GM19025 (cell line): Measurements from ENCODE around the gene SH3BP5.

Source experiments
- ATAC-seq: cut with Tn5 transposase; IDR thresholded peaks from one replicate; pipeline ENCODE4 v1.9.1; 2021; ENCODE audit warnings: mild to moderate bottlenecking, low read depth, moderate library complexity; ENCODE audit not compliant: unreplicated experiment

Gene SH3BP5

GRCh38 chr3:15279671-15280402, 52.5 kb downstream of the SH3BP5 start:
- no peak for ATAC-seq

- no peak for ATAC-seq
These were observed 53.2 kb downstream of the SH3BP5 start for GRCh38 chr3:15279205-15279604.

- ATAC-seq = no peak
These were observed 54.4 kb downstream of the SH3BP5 start for GRCh38 chr3:15277861-15278500.

GRCh38 chr3:15276028-15276724, 56.2 kb downstream of the SH3BP5 start:
- no peak for ATAC-seq

GRCh38 chr3:15273227-15273626, 59.2 kb downstream of the SH3BP5 start:
- no peak for ATAC-seq

- no peak for ATAC-seq
These were observed 59.8 kb downstream of the SH3BP5 start for GRCh38 chr3:15272426-15273196.

DNA sequence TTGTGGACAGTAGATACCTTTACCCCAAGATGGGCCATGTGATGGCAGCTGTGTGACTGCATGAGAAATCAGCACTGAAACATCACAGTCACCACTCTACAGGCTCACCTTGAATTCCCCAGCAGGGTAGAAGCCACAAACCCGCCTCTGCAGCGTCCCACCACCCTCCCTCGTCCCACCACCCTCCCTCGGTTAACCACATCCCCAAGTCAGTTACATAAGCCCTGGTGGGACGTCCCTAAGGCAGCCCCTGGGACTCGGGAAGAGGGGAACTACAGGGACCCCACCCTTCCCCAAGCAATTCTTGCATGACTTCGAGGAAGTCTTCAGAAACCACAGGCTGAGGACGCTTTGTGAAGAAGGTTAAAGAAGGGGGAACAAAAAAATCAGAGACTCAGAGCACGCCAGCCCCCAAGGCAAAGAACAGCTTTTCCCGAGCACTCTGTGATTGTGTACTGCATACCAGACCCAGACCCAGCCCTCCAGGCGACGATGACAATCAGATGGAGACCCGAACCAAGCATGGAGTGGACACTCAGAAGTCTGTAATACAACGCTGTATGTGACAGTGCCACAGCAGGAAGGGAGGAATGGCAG, 60.5 kb downstream of the SH3BP5 start:
- peak; percentile 59 for ATAC-seq

GRCh38 chr3:15271030-15271429, 61.4 kb downstream of the SH3BP5 start:
- ATAC-seq = no peak

DNA sequence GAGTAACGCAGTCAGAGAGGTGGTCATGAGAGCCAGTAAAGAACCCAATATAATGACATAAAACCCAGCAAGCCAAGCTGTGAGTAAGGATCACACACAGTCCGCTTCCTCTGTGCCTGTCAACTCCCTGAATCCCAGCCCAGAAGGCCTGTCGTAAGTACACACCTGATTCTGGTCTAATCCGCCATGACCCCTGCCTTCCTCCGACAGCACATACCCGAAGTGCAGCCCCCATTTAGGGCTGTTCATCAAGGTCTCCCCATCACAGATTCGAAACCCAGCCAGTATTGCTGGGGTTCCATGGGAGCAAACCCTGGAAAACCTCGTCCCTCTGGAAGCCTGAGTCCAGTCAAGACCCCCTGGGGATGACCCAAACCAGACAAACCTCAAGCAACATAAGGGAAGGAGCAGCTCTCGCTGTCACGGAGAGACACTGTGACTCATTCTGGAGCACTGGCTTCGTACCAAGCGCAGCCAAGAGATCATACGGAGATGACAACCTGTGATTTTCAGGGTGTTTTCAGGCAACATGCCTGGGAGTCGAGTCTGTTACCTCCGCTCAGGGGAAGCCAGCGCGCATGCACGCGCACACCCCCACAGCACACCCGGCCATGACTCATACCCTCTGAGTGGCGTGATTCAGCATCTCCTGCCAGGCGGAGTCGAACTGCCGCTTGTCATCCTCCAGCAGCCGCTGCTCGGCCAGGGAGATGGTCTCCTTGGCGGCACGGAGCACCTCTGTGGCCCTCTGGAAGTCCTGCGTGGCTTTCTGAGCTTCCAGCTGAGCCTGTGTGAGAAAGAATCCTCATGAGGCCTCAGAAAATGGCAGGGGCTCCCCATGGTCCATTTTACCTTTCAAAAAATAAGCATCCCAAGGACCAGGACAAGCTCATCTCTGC, 63.0 kb downstream of the SH3BP5 start:
- ATAC-seq = peak; percentile 64

- no peak for ATAC-seq
These were observed 64.3 kb downstream of the SH3BP5 start for GRCh38 chr3:15268033-15268631.

DNA sequence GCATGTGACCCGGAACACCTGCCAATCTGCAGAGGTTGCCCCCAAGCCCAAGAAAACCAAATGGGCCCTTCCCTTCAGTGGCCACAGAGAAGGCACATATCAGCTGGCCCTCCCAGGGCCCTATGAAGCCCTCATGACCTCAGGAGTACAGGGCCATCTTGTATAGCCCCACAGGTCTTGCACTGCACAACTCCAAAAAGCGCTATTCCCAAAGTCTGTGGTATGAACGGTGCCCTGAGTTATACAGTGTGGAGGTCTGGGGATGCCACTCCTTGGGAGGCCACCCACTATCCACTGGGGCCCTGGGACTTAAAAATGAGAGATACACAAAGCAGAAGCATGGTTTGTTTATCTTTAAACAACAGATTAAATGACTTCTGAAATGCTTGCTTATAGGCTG, 64.9 kb downstream of the SH3BP5 start:
- no peak for ATAC-seq

DNA sequence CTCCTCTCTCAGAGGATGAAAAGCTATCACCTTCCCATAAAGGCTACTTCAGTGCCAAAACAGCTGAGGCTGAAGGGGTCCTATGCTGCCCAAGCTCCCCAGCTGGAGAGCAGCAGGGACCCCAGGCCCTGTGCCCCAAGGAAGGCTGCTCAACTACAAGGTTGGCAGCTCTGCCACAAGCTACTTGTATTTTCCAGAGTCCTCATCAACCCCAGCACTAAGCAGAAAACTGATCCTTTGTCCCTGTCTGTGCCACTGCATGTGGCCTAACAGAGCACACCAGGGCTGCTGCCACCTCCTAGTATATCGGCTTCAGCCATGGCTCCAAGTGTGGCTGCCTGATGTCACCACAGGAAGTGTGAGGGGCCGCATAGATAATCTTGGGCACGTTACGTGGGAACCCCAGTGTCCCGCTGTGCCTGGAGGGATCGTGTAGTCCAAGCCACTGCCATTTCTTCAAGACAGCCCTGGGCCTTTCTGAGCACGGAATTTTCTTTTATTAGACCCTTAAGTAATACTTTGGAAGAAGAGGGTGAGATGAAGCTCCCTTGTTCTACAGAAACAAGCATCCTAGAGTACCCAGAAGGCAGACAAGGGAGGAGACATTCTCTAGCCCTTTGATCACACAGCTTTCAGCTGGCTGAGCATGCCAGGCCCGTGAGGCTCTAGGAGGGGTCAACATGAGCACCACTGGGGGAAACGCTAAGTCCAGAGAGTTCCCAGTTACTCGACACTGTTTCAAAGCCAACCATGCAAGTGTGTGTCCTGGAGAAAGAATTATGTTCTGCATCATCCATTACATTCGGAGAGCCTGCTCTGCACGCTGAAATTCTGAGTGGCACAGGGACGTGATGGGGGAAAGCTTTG, 65.6 kb downstream of the SH3BP5 start:
- no peak for ATAC-seq

DNA sequence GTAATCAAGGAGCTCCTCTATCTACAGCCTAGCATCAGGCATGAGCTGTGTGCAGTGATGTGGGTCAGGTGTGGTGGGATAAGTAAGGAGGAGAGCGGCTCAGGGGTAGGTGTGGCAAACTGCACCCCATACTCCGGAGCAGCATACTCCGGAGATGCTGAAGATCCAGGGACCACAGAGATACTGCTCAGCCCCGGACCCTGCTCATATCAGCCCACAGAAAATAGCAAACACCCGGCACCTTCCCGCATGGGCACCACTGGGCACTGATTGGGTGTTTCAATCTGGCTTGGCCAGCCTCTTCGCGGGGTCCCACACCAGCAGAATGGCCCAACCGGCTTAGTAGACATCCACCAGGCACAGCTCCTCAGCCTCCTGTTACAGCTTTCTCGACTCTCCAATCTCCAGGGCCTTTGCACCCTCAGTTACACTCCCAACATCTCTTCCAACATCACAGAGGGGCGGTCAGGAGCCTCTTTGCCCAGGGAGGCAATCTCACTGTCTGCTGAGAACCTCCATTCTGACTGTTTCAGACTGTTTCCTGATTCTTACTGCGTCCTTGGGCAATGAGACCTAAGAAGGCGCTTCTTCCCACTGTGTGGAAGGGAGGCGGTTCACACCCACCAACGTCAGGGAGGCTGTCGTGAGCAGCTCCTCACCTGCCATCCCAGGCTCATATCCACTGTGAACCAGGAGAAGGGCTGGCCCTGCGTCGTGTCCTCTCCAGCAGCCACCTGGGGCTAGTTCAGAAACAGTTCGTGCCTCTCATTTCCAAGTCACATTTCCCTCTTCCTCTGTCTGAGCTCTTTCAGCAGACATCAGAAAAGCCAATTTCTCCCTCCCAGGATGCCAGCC, 66.5 kb downstream of the SH3BP5 start:
- no peak for ATAC-seq

DNA sequence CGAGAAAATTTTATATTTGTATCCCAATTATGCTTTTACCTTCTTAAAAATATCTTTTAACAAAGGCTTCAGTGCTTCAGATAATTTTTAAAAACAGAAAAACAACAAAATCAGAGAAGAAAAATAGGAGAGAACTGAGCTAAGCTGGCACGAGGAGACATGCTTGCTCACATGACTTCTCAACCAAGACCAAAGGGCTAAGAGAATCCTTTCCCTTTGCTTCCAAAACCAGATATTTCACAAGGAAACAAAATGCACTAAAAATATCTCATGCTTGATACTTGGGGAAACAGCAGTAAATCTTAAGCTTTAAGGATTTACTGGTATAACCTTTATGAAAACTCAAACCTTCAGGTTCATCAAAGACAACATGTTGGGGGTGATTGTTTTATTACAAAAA, 67.9 kb downstream of the SH3BP5 start:
- ATAC-seq = no peak

DNA sequence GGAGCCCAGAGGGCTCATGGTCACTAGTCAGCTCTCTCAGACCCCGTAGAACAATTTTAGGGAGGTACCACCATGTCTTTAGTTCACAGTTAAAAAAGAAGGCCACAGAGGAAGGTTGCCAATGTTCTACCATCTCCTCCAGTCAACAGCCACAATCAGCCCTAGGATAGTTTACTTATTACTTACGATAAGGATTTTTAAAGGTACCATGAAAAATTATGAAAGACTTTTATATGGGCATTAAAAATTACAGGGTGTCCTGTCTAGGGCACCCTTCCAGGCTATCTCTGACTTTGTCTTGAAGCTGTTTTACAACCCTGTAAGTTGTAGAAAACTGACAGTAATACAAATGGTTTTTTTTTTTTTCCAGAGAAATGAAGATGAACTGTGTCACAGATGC, 68.5 kb downstream of the SH3BP5 start:
- no peak for ATAC-seq

DNA sequence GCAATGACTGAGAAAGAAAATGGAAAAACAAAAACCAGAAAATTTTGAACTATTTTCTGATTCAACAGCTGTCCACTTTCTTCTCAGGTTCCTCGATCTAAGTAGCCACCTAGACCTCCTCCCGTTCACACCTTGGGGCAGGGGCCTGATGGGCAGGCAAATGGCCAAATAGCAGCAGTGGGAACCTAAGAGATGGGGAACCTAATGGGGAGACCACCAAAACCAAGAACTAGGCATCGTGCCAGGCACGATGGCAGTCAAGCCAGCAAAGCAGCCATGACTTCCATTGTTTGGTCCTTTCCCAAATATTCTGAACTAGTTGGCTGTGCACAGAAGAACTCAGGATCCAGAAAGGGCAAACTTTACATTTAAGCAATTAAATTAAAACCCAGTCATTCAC, 69.3 kb downstream of the SH3BP5 start:
- ATAC-seq = no peak

GRCh38 chr3:15262021-15262420, 70.4 kb downstream of the SH3BP5 start:
- ATAC-seq = no peak
